ENCODE data around the gene TFF3.

DNA sequence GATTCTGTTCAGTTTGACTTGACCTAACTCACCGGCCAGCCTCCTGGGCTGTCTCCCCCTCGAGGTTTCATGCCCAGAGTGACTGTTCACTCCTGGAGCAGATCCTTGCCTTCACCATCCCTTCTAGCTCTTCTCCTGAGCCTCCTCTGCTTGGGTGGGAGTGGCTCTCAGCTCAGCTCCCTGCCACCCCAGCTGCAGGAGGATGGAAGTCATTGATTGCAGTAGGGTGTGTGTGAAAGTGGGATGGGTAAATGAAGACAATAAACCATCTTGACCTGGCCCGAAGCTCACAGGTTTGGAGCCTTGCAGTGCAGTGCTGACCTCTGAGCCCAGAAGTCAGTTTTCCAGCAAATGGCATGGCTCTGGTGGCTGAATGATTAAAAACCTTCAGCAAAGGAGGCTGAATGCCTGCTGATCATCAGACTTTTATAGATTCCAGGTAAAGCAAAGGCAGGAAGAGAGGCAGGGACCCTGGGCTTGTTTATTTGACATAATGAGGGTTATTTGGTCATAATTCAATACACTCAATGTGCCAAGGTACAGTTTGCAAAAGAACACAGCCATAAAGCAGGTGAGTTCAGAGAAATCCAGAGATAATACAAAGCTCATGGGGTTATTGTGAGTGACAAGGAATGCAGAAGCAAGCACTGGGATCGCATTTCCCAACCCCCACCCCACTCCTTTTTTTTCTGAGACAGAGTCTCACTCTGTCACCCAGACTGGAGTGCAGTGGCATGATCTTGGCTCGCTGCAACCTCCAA, 17.5 kb upstream of the TFF3 start:
- TF ChIP-seq EZH2 (IDR thresholded peaks at IDR 0.05; ENCODE audit: borderline replicate concordance, low read length): no peak
- TF ChIP-seq, protein P1, sequence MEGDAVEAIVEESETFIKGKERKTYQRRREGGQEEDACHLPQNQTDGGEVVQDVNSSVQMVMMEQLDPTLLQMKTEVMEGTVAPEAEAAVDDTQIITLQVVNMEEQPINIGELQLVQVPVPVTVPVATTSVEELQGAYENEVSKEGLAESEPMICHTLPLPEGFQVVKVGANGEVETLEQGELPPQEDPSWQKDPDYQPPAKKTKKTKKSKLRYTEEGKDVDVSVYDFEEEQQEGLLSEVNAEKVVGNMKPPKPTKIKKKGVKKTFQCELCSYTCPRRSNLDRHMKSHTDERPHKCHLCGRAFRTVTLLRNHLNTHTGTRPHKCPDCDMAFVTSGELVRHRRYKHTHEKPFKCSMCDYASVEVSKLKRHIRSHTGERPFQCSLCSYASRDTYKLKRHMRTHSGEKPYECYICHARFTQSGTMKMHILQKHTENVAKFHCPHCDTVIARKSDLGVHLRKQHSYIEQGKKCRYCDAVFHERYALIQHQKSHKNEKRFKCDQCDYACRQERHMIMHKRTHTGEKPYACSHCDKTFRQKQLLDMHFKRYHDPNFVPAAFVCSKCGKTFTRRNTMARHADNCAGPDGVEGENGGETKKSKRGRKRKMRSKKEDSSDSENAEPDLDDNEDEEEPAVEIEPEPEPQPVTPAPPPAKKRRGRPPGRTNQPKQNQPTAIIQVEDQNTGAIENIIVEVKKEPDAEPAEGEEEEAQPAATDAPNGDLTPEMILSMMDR (conservative IDR thresholded peaks at IDR 0.05 in 1 of 2, IDR thresholded peaks at IDR 0.05 in 1 of 2; ENCODE audit: extremely low read depth in 1 of 2, insufficient read depth in 1 of 2, low read depth in 1 of 2, low read length in 2 of 2): no peak

Data from mammary epithelial cell (primary cell).